WTC11 (cell line): ENCODE results near the gene HTR5A. TPM values are rescaled to one million over a fixed set of nuclear protein-coding genes. Genes with fewer than 3 reads are reported as not detected.

Experiments
- ATAC-seq: fragments of 200-7000 bp; cut with Tn5 transposase; 2 replicates; pipeline ENCODE4 v1.10.0; 2021; ENCODE audit warnings: mild to moderate bottlenecking, moderate library complexity
- CTCF ChIA-PET: fragments of 300-600 bp; sonication (Branson Sonifier 250); formaldehyde crosslinking; loops from one replicate; lab custom pipeline; 2021; ENCODE audit warnings: antibody characterized with exemption; lab: Charles Lee
- POLR2A ChIA-PET: fragments of 350-600 bp; sonication (Branson Sonifier 250); formaldehyde crosslinking; loops from one replicate; lab custom pipeline; 2021; ENCODE audit warnings: antibody characterized with exemption; lab: Charles Lee
- DNase-seq: peaks from one replicate; pipeline ENCODE4 v3.0.0; 2021; ENCODE audit warnings: low spot score
- H3K27ac Mint-ChIP-seq: 2 replicates; pipeline ENCODE4 v1.8.0; 2021; ENCODE audit warnings: mixed read lengths
- H3K27me3 Mint-ChIP-seq: 2 replicates; pipeline ENCODE4 v1.8.0; 2021; ENCODE audit warnings: low read depth, mild to moderate bottlenecking, moderate library complexity, mixed read lengths
- H3K36me3 Mint-ChIP-seq: 2 replicates; pipeline ENCODE4 v1.8.0; 2021; ENCODE audit warnings: mixed read lengths
- H3K4me1 Mint-ChIP-seq: 2 replicates; pipeline ENCODE4 v1.8.0; 2022; ENCODE audit warnings: mixed read lengths
- H3K4me3 Mint-ChIP-seq: 2 replicates; pipeline ENCODE4 v1.8.0; 2021; ENCODE audit warnings: mild to moderate bottlenecking, moderate library complexity, mixed read lengths
- H3K9me3 Mint-ChIP-seq: 2 replicates; pipeline ENCODE4 v1.8.0; 2021; ENCODE audit warnings: mixed read lengths
- CREB1 ChIP-seq: sonication (generic); formaldehyde crosslinking; IDR thresholded peaks from 2 replicates; pipeline ENCODE4 v1.8.0; 2023; ENCODE audit warnings: mild to moderate bottlenecking, missing genetic modification reagents
- ELF4 ChIP-seq: sonication (generic); formaldehyde crosslinking; IDR thresholded peaks from 2 replicates; pipeline ENCODE4 v1.8.1; 2022; ENCODE audit warnings: low read depth, mild to moderate bottlenecking, moderate library complexity, missing genetic modification reagents
- EMX1 ChIP-seq: fragments of 250-450 bp; sonication (Bioruptor Pico); IDR thresholded peaks from 2 replicates; pipeline ENCODE4 v1.8.0; 2021; ENCODE audit warnings: mild to moderate bottlenecking
- GABPB1 ChIP-seq: sonication (generic); formaldehyde crosslinking; IDR thresholded peaks from 2 replicates; pipeline ENCODE4 v1.8.1; 2023; ENCODE audit warnings: mild to moderate bottlenecking, missing genetic modification reagents
- GRHL2 ChIP-seq: fragments of 250-450 bp; sonication (Bioruptor Pico); IDR thresholded peaks from 2 replicates; pipeline ENCODE4 v1.8.0; 2022; ENCODE audit warnings: mild to moderate bottlenecking, moderate library complexity; ENCODE audit not compliant: insufficient replicate concordance, severe bottlenecking
- GTF2I ChIP-seq: fragments of 250-450 bp; sonication (Bioruptor Pico); conservative IDR thresholded peaks from 2 replicates; pipeline ENCODE4 v1.4.0; 2021; ENCODE audit warnings: mild to moderate bottlenecking
- IRF2 ChIP-seq: sonication (generic); formaldehyde crosslinking; IDR thresholded peaks from 2 replicates; pipeline ENCODE4 v1.8.0; 2022; ENCODE audit warnings: low read depth, missing genetic modification reagents, borderline replicate concordance
- JAZF1 ChIP-seq: fragments of 250-450 bp; sonication (Bioruptor Pico); IDR thresholded peaks from 2 replicates; pipeline ENCODE4 v1.9.0; 2021; ENCODE audit warnings: moderate library complexity, mild to moderate bottlenecking, inconsistent platforms
- JUN ChIP-seq: sonication (generic); formaldehyde crosslinking; IDR thresholded peaks from 2 replicates; pipeline ENCODE4 v1.8.0; 2023; ENCODE audit warnings: mild to moderate bottlenecking, missing genetic modification reagents
- MXD4 ChIP-seq: fragments of 250-450 bp; sonication (Bioruptor Pico); IDR thresholded peaks from 2 replicates; pipeline ENCODE4 v1.8.0; 2021; ENCODE audit warnings: mild to moderate bottlenecking, moderate library complexity, borderline replicate concordance
- MYBL2 ChIP-seq: sonication (generic); formaldehyde crosslinking; IDR thresholded peaks from 2 replicates; pipeline ENCODE4 v1.8.1; 2023; ENCODE audit warnings: mild to moderate bottlenecking, moderate library complexity, missing genetic modification reagents
- NFATC4 ChIP-seq: fragments of 250-450 bp; sonication (Bioruptor Pico); IDR thresholded peaks from 2 replicates; pipeline ENCODE4 v1.9.0; 2021; ENCODE audit warnings: mild to moderate bottlenecking
- NR2C2 ChIP-seq: sonication (generic); formaldehyde crosslinking; IDR thresholded peaks from 2 replicates; pipeline ENCODE4 v1.8.0; 2022; ENCODE audit warnings: mild to moderate bottlenecking, missing genetic modification reagents
- NR3C1 ChIP-seq: sonication (generic); formaldehyde crosslinking; conservative IDR thresholded peaks from 2 replicates; pipeline ENCODE4 v1.8.1; 2023; ENCODE audit warnings: low read depth, mild to moderate bottlenecking, missing genetic modification reagents
- SOX15 ChIP-seq: fragments of 250-450 bp; sonication (Bioruptor Pico); IDR thresholded peaks from 2 replicates; pipeline ENCODE4 v1.9.0; 2021; ENCODE audit warnings: mild to moderate bottlenecking
- ZNF219 ChIP-seq: sonication (generic); formaldehyde crosslinking; IDR thresholded peaks from 2 replicates; pipeline ENCODE4 v1.8.0; 2023; ENCODE audit warnings: missing genetic modification reagents, mild to moderate bottlenecking, borderline replicate concordance
- ZNF416 ChIP-seq: fragments of 250-450 bp; sonication (Bioruptor Pico); IDR thresholded peaks from 2 replicates; pipeline ENCODE4 v1.9.0; 2021; ENCODE audit warnings: mild to moderate bottlenecking, inconsistent platforms
- ZNF423 ChIP-seq: fragments of 250-450 bp; sonication (Bioruptor Pico); IDR thresholded peaks from 2 replicates; pipeline ENCODE4 v2.1.2; 2022; ENCODE audit warnings: mild to moderate bottlenecking, moderate library complexity
- total RNA-seq: library from RNA; stranded (reverse); gene quantifications from 3 replicates; pipeline ENCODE4 v1.2.3, GENCODE V29; 2021
- TF ChIP-seq, protein P1 (sequence below): sonication (generic); formaldehyde crosslinking; IDR thresholded peaks from 2 replicates; pipeline ENCODE4 v1.8.0; 2022; ENCODE audit warnings: mild to moderate bottlenecking, missing genetic modification reagents
- TF ChIP-seq, protein P2 (sequence below): sonication (generic); formaldehyde crosslinking; IDR thresholded peaks from 2 replicates; pipeline ENCODE4 v1.8.0; 2022; ENCODE audit warnings: missing genetic modification reagents
- TF ChIP-seq, protein P3 (sequence below): sonication (generic); formaldehyde crosslinking; IDR thresholded peaks from 2 replicates; pipeline ENCODE4 v1.8.1; 2022; ENCODE audit warnings: mild to moderate bottlenecking, moderate library complexity, missing genetic modification reagents
- TF ChIP-seq, protein P4 (sequence below): sonication (generic); formaldehyde crosslinking; IDR thresholded peaks from 2 replicates; pipeline ENCODE4 v1.8.0; 2023; ENCODE audit warnings: mild to moderate bottlenecking, missing genetic modification reagents
- TF ChIP-seq, protein P5 (sequence below): sonication (generic); formaldehyde crosslinking; IDR thresholded peaks from 2 replicates; pipeline ENCODE4 v1.8.1; 2023; ENCODE audit warnings: mild to moderate bottlenecking, missing genetic modification reagents, moderate library complexity
- TF ChIP-seq, protein P6 (sequence below): fragments of 250-450 bp; sonication (Bioruptor Pico); IDR thresholded peaks from 2 replicates; pipeline ENCODE4 v1.9.0; 2021; ENCODE audit warnings: moderate library complexity, mild to moderate bottlenecking, inconsistent platforms, borderline replicate concordance
- TF ChIP-seq, protein P7 (sequence below): sonication (generic); formaldehyde crosslinking; IDR thresholded peaks from 2 replicates; pipeline ENCODE4 v1.8.1; 2022; ENCODE audit warnings: missing genetic modification reagents, borderline replicate concordance

The HTR5A gene
- total RNA-seq, 1 experiment from 2014 or later: not detected

DNA sequence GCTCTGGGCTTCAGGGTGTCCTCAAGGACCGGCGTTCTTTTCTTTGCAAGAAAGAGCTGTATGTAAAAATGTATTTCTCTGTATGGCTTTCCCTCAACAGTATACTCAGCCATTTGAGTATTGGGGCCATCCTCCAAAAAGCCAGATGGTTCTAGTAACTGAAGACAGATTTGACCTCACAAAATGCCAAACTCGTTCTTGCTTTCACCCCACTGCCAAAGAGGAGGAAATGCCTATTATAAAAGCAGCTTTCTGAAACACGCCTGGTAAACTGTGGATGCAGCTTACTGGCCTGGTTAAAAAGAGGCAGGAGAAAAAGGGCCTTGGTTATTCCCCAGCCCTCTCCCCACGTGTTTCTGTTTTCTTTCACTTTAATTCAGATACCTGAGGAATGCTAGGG lies 7.7 kb upstream of the HTR5A start (continued):
- TF ChIP-seq JUN (CRISPR knock-in tag): no peak
- TF ChIP-seq NR3C1: no peak
- TF ChIP-seq GTF2I (CRISPR knock-in tag): no peak
- TF ChIP-seq, protein P1, sequence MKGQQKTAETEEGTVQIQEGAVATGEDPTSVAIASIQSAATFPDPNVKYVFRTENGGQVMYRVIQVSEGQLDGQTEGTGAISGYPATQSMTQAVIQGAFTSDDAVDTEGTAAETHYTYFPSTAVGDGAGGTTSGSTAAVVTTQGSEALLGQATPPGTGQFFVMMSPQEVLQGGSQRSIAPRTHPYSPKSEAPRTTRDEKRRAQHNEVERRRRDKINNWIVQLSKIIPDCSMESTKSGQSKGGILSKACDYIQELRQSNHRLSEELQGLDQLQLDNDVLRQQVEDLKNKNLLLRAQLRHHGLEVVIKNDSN: no peak

DNA sequence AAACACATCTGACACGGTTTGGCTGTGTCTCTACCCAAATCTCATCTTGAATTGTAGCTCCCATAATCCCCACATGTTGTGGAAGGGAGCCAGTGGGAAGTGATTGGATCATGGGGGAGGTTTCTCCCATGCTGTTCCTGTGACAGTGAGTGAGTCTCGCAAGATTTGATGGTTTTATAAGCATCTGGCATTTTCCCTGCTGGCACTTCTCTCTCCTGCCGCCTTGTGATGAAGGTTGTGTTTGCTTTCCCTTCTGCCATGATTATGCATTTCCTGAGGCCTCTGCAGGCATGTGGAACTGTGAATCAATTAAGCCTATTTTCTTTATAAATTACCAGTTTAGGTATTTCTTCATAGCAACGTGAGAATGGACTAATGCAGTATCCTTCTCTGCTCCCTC lies 5.9 kb upstream of the HTR5A start:
- CTCF ChIA-PET: no interaction called here

DNA sequence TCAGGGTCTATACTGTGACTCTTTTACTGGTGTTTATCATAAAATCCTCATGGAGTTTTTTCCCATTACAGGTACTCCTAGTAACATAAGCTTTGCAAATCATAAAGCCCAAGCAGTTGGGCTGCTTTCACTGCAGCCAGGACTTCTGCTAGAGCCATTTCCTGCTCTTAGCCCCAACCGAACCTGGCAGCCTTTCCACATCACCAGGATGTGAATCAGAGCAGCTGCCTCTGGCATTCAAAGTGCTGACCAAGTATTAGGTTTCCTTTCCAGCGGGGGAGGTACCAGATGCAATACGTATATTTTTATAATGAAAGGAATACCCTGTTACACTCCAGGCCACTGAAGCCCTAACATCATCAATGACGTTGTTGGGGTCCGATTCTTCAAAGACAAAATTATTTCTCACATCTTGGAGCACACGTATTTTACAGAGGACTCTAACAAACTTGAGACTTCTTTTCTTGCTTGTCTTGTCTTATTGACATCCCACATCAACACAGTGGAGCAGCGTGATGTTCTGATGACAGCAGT lies 3.6 kb upstream of the HTR5A start:
- Mint-ChIP-seq H3K4me1 (0 out of 2 replicates have a peak, but pooled peaks cover 7% of the 10 kb centered on the region), H3K36me3 (no peaks in the 10 kb centered on the region), H3K9me3 (no peaks in the 10 kb centered on the region; the same call in 1 of the 2 replicates), H3K27ac (no peak overlapping the region), H3K4me3 (no peak overlapping the region), H3K27me3 (peaks cover 14% of the 10 kb centered on the region)
- ChIA-PET POLR2A (no interaction called here), CTCF (interaction anchor here (0.7 kb wide), 1 partner anchor 114 kb away, joined by 3 read pairs; no protein-coding TSS in a partner anchor)
- no peak for ATAC-seq
- TF ChIP-seq ZNF219 (CRISPR knock-in tag): no peak
- TF ChIP-seq, protein P2, sequence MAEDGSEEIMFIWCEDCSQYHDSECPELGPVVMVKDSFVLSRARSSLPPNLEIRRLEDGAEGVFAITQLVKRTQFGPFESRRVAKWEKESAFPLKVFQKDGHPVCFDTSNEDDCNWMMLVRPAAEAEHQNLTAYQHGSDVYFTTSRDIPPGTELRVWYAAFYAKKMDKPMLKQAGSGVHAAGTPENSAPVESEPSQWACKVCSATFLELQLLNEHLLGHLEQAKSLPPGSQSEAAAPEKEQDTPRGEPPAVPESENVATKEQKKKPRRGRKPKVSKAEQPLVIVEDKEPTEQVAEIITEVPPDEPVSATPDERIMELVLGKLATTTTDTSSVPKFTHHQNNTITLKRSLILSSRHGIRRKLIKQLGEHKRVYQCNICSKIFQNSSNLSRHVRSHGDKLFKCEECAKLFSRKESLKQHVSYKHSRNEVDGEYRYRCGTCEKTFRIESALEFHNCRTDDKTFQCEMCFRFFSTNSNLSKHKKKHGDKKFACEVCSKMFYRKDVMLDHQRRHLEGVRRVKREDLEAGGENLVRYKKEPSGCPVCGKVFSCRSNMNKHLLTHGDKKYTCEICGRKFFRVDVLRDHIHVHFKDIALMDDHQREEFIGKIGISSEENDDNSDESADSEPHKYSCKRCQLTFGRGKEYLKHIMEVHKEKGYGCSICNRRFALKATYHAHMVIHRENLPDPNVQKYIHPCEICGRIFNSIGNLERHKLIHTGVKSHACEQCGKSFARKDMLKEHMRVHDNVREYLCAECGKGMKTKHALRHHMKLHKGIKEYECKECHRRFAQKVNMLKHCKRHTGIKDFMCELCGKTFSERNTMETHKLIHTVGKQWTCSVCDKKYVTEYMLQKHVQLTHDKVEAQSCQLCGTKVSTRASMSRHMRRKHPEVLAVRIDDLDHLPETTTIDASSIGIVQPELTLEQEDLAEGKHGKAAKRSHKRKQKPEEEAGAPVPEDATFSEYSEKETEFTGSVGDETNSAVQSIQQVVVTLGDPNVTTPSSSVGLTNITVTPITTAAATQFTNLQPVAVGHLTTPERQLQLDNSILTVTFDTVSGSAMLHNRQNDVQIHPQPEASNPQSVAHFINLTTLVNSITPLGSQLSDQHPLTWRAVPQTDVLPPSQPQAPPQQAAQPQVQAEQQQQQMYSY (CRISPR knock-in tag): peak; percentile 58; the same call in 1 of the 2 replicates
- no peak for TF ChIP-seq CREB1 (CRISPR knock-in tag)
- DNase-seq: no peak

More for the DNA sequence above, 5.9 kb upstream of the HTR5A start:
- Mint-ChIP-seq H3K36me3 (no peaks in the 10 kb centered on the region), H3K27me3 (no peaks in the 10 kb centered on the region; the same call in 1 of the 2 replicates), H3K9me3 (no peaks in the 10 kb centered on the region; the same call in 1 of the 2 replicates), H3K27ac (no peak overlapping the region), H3K4me3 (no peak overlapping the region), H3K4me1 (0 out of 2 replicates have a peak, but pooled peaks cover 7% of the 10 kb centered on the region)
- no peak for ATAC-seq
- no peak for TF ChIP-seq ZNF423
- TF ChIP-seq ELF4: no peak
- TF ChIP-seq, protein P3, sequence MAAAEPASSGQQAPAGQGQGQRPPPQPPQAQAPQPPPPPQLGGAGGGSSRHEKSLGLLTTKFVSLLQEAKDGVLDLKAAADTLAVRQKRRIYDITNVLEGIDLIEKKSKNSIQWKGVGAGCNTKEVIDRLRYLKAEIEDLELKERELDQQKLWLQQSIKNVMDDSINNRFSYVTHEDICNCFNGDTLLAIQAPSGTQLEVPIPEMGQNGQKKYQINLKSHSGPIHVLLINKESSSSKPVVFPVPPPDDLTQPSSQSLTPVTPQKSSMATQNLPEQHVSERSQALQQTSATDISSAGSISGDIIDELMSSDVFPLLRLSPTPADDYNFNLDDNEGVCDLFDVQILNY (CRISPR knock-in tag): no peak
- no peak for TF ChIP-seq MYBL2 (CRISPR knock-in tag)
- TF ChIP-seq, protein P4, sequence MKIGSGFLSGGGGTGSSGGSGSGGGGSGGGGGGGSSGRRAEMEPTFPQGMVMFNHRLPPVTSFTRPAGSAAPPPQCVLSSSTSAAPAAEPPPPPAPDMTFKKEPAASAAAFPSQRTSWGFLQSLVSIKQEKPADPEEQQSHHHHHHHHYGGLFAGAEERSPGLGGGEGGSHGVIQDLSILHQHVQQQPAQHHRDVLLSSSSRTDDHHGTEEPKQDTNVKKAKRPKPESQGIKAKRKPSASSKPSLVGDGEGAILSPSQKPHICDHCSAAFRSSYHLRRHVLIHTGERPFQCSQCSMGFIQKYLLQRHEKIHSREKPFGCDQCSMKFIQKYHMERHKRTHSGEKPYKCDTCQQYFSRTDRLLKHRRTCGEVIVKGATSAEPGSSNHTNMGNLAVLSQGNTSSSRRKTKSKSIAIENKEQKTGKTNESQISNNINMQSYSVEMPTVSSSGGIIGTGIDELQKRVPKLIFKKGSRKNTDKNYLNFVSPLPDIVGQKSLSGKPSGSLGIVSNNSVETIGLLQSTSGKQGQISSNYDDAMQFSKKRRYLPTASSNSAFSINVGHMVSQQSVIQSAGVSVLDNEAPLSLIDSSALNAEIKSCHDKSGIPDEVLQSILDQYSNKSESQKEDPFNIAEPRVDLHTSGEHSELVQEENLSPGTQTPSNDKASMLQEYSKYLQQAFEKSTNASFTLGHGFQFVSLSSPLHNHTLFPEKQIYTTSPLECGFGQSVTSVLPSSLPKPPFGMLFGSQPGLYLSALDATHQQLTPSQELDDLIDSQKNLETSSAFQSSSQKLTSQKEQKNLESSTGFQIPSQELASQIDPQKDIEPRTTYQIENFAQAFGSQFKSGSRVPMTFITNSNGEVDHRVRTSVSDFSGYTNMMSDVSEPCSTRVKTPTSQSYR (CRISPR knock-in tag): no peak
- no peak for TF ChIP-seq NFATC4
- no peak for TF ChIP-seq GABPB1 (CRISPR knock-in tag)
- TF ChIP-seq, protein P5, sequence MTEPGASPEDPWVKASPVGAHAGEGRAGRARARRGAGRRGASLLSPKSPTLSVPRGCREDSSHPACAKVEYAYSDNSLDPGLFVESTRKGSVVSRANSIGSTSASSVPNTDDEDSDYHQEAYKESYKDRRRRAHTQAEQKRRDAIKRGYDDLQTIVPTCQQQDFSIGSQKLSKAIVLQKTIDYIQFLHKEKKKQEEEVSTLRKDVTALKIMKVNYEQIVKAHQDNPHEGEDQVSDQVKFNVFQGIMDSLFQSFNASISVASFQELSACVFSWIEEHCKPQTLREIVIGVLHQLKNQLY (CRISPR knock-in tag): no peak
- TF ChIP-seq, protein P6, sequence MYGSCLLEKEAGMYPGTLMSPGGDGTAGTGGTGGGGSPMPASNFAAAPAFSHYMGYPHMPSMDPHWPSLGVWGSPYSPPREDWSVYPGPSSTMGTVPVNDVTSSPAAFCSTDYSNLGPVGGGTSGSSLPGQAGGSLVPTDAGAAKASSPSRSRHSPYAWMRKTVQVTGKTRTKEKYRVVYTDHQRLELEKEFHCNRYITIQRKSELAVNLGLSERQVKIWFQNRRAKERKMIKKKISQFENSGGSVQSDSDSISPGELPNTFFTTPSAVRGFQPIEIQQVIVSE: no peak
- TF ChIP-seq SOX15 (CRISPR knock-in tag): no peak
- TF ChIP-seq GRHL2 (CRISPR knock-in tag): no peak
- no peak for TF ChIP-seq ZNF416
- no peak for TF ChIP-seq NR2C2 (CRISPR knock-in tag)
- TF ChIP-seq MXD4: no peak
- no peak for TF ChIP-seq IRF2 (CRISPR knock-in tag)
- no peak for TF ChIP-seq JAZF1 (CRISPR knock-in tag)
- TF ChIP-seq EMX1 (CRISPR knock-in tag): no peak
- TF ChIP-seq, protein P7, sequence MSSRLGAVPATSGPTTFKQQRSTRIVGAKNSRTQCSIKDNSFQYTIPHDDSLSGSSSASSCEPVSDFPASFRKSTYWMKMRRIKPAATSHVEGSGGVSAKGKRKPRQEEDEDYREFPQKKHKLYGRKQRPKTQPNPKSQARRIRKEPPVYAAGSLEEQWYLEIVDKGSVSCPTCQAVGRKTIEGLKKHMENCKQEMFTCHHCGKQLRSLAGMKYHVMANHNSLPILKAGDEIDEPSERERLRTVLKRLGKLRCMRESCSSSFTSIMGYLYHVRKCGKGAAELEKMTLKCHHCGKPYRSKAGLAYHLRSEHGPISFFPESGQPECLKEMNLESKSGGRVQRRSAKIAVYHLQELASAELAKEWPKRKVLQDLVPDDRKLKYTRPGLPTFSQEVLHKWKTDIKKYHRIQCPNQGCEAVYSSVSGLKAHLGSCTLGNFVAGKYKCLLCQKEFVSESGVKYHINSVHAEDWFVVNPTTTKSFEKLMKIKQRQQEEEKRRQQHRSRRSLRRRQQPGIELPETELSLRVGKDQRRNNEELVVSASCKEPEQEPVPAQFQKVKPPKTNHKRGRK (CRISPR knock-in tag): no peak
- POLR2A ChIA-PET: no interaction called here
- DNase-seq: no peak
